DOHH2 (cell line): ENCODE measurements around the gene NAA10.

Experiments
- H3F3A ChIP-seq: fragments of 200-600 bp; sonication (generic), shearing (Covaris generic); 2 replicates; pipeline ENCODE4 v1.6.0; 2016; ENCODE audit warnings: antibody characterized with exemption, mild to moderate bottlenecking; ENCODE audit not compliant: control insufficient read depth, insufficient read depth
- H3K27ac ChIP-seq: fragments of 200-600 bp; sonication (generic); 2 replicates; pipeline ENCODE4 v1.5.1; 2014; ENCODE audit warnings: low read depth, mild to moderate bottlenecking, low read length, moderate library complexity
- H3K27me3 ChIP-seq: fragments of 200-600 bp; sonication (generic); 2 replicates; pipeline ENCODE4 v1.6.1; 2014; ENCODE audit warnings: mild to moderate bottlenecking, low read length, mixed read lengths; ENCODE audit not compliant: control insufficient read depth
- H3K36me3 ChIP-seq: fragments of 200-600 bp; sonication (generic); 2 replicates; pipeline ENCODE4 v1.6.1; 2014; ENCODE audit warnings: mild to moderate bottlenecking, low read length, moderate library complexity, mixed read lengths; ENCODE audit not compliant: control insufficient read depth
- H3K4me1 ChIP-seq: fragments of 200-600 bp; sonication (generic); 2 replicates; pipeline ENCODE4 v1.6.1; 2014; ENCODE audit warnings: mild to moderate bottlenecking, low read length, mixed read lengths; ENCODE audit not compliant: control insufficient read depth
- H3K4me2 ChIP-seq: fragments of 200-600 bp; sonication (generic); 2 replicates; pipeline ENCODE4 v1.6.0; 2014; ENCODE audit warnings: mild to moderate bottlenecking, low read length, moderate library complexity
- H3K4me3 ChIP-seq: fragments of 200-600 bp; sonication (generic); 2 replicates; pipeline ENCODE4 v1.5.1; 2014; ENCODE audit warnings: mild to moderate bottlenecking, low read length, mixed read lengths
- H3K79me2 ChIP-seq: fragments of 200-600 bp; sonication (generic); 2 replicates; pipeline ENCODE4 v1.6.1; 2014; ENCODE audit warnings: mild to moderate bottlenecking, low read length, mixed read lengths; ENCODE audit not compliant: control insufficient read depth
- H3K9me2 ChIP-seq: fragments of 200-600 bp; sonication (generic); replicated peaks from 2 replicates; pipeline ENCODE4 v1.6.1; 2014; ENCODE audit warnings: mild to moderate bottlenecking, low read length, mixed read lengths; ENCODE audit not compliant: control insufficient read depth
- H3K9me3 ChIP-seq: fragments of 200-600 bp; sonication (generic); 2 replicates; pipeline ENCODE4 v1.6.1; 2014; ENCODE audit warnings: antibody characterized with exemption, low read length, mixed read lengths; ENCODE audit not compliant: control insufficient read depth, insufficient read depth
- H4K20me1 ChIP-seq: fragments of 200-600 bp; sonication (generic); 2 replicates; pipeline ENCODE4 v1.6.0; 2014; ENCODE audit warnings: low read depth, mild to moderate bottlenecking, antibody characterized with exemption, low read length, moderate library complexity; ENCODE audit not compliant: control insufficient read depth, insufficient read depth
- CTCF ChIP-seq: fragments of 200-600 bp; sonication (generic); IDR thresholded peaks from one replicate; pipeline ENCODE4 v1.5.1; 2014; ENCODE audit warnings: antibody characterized with exemption, mild to moderate bottlenecking, low read depth, low read length; ENCODE audit not compliant: poor library complexity, severe bottlenecking
- EZH2phosphoT487 ChIP-seq: fragments of 200-600 bp; sonication (generic); IDR thresholded peaks from 2 replicates; pipeline ENCODE4 v1.6.1; 2017; ENCODE audit warnings: borderline replicate concordance, mild to moderate bottlenecking, antibody characterized with exemption, low read length, moderate library complexity, mixed read lengths

Gene NAA10

GRCh38 chrX:153926858-153927671, 7.8 kb downstream of the NAA10 start:
- H3K27me3 ChIP-seq: no peaks in the 10 kb centered on the region
- no peaks in the 10 kb centered on the region for H3K9me2 ChIP-seq
- H3K27ac ChIP-seq: peak overlapping the region; percentile 100
- H3K4me3 ChIP-seq: peak overlapping the region; percentile 98
- peaks cover 9% of the 10 kb centered on the region; the same call in 1 of the 2 replicates for H3F3A ChIP-seq
- H3K4me2 ChIP-seq: peak overlapping the region; percentile 98
- peaks cover 45% of the 10 kb centered on the region for H3K4me1 ChIP-seq
- H3K9me3 ChIP-seq: no peaks in the 10 kb centered on the region
- H4K20me1 ChIP-seq: no peaks in the 10 kb centered on the region
- peaks cover 50% of the 10 kb centered on the region for H3K36me3 ChIP-seq
- peaks cover 41% of the 10 kb centered on the region for H3K79me2 ChIP-seq
- TF ChIP-seq EZH2phosphoT487 (no peak), CTCF (peak; percentile 12)

GRCh38 chrX:153926552-153926857, 8.3 kb downstream of the NAA10 start:
- H4K20me1 ChIP-seq: no peaks in the 10 kb centered on the region
- peak overlapping the region; percentile 98 for H3K4me2 ChIP-seq
- H3F3A ChIP-seq: peaks cover 9% of the 10 kb centered on the region; the same call in 1 of the 2 replicates
- H3K9me3 ChIP-seq: no peaks in the 10 kb centered on the region
- no peaks in the 10 kb centered on the region for H3K9me2 ChIP-seq
- peaks cover 45% of the 10 kb centered on the region for H3K4me1 ChIP-seq
- no peak for TF ChIP-seq EZH2phosphoT487
- no peak for TF ChIP-seq CTCF
- no peaks in the 10 kb centered on the region for H3K27me3 ChIP-seq
- peaks cover 48% of the 10 kb centered on the region for H3K36me3 ChIP-seq
- H3K4me3 ChIP-seq: peak overlapping the region; percentile 98
- peaks cover 41% of the 10 kb centered on the region for H3K79me2 ChIP-seq
- H3K27ac ChIP-seq: peak overlapping the region; percentile 100

- TF ChIP-seq CTCF: no peak
- TF ChIP-seq EZH2phosphoT487: no peak
- no peaks in the 10 kb centered on the region for H3K9me2 ChIP-seq
- H3K79me2 ChIP-seq: peaks cover 40% of the 10 kb centered on the region
- peak within 1 kb of the TSS; percentile 98 for H3K4me3 ChIP-seq
- H3K27ac ChIP-seq: peak within 1 kb of the TSS; percentile 100
- H4K20me1 ChIP-seq: no peaks in the 10 kb centered on the region
- no peaks in the 10 kb centered on the region for H3K27me3 ChIP-seq
- peaks cover 9% of the 10 kb centered on the region; the same call in 1 of the 2 replicates for H3F3A ChIP-seq
- peaks cover 44% of the 10 kb centered on the region for H3K36me3 ChIP-seq
- H3K9me3 ChIP-seq: no peaks in the 10 kb centered on the region
- peak within 1 kb of the TSS; percentile 98 for H3K4me2 ChIP-seq
- peaks cover 45% of the 10 kb centered on the region for H3K4me1 ChIP-seq
Observed at GRCh38 chrX:153925739-153926551, 8.9 kb downstream of the NAA10 start, which contains the start of gene ARHGAP4. Gene ARHGAP4 (minus strand): TSS chrX:153926264. CDS start chrX:153926202, 62 bp downstream.
